GM18508 (cell line): ENCODE data around the gene TMEM158.

ENCODE experiments used
- ATAC-seq: cut with Tn5 transposase; IDR thresholded peaks from one replicate; pipeline ENCODE4 v1.9.1; 2021; ENCODE audit warnings: moderate number of reproducible peaks; ENCODE audit not compliant: insufficient read depth, unreplicated experiment

Gene TMEM158

GRCh38 chr3:45207446-45207845 lies 18.6 kb downstream of the TMEM158 start:
- ATAC-seq: no peak

GRCh38 chr3:45205126-45205525 lies 21.0 kb downstream of the TMEM158 start:
- no peak for ATAC-seq

- no peak for ATAC-seq
Measured at GRCh38 chr3:45204136-45204535, 22.0 kb downstream of the TMEM158 start.

GRCh38 chr3:45199837-45200648 lies 26.0 kb downstream of the TMEM158 start:
- no peak for ATAC-seq

GRCh38 chr3:45198264-45199260 lies 27.5 kb downstream of the TMEM158 start:
- ATAC-seq: no peak

GRCh38 chr3:45194791-45195190 lies 31.3 kb downstream of the TMEM158 start:
- no peak for ATAC-seq

GRCh38 chr3:45191924-45192417 lies 34.1 kb downstream of the TMEM158 start:
- no peak for ATAC-seq

- ATAC-seq: no peak
Measured at GRCh38 chr3:45191424-45191823, 34.7 kb downstream of the TMEM158 start.

GRCh38 chr3:45188719-45189659 lies 37.1 kb downstream of the TMEM158 start:
- ATAC-seq: no peak

- ATAC-seq: no peak
Measured at GRCh38 chr3:45187694-45188141, 38.4 kb downstream of the TMEM158 start.

- ATAC-seq: no peak
Measured at GRCh38 chr3:45186871-45187270, 39.2 kb downstream of the TMEM158 start.

GRCh38 chr3:45185461-45185860 lies 40.6 kb downstream of the TMEM158 start:
- no peak for ATAC-seq

- no peak for ATAC-seq
Measured at GRCh38 chr3:45185052-45185451, 41.0 kb downstream of the TMEM158 start.

GRCh38 chr3:45183872-45184262 lies 42.2 kb downstream of the TMEM158 start:
- ATAC-seq: no peak

GRCh38 chr3:45182915-45183871 lies 42.9 kb downstream of the TMEM158 start:
- ATAC-seq: no peak

GRCh38 chr3:45181496-45181895 lies 44.6 kb downstream of the TMEM158 start:
- ATAC-seq: no peak

GRCh38 chr3:45180899-45181298 lies 45.2 kb downstream of the TMEM158 start:
- ATAC-seq: no peak

GRCh38 chr3:45180051-45180450 lies 46.0 kb downstream of the TMEM158 start:
- ATAC-seq: no peak

GRCh38 chr3:45179163-45179562 lies 46.9 kb downstream of the TMEM158 start:
- ATAC-seq: no peak
